Glutamatergic neuron (in vitro differentiated cells): ENCODE data around the gene SETMAR. TPM values are rescaled to one million over a fixed set of nuclear protein-coding genes. Genes with fewer than 3 reads are reported as not detected.

Experiments
- DNase-seq: peaks from one replicate; pipeline ENCODE4 v3.0.0; 2022
- H3K27ac Mint-ChIP-seq: one replicate; pipeline ENCODE4 v1.8.0; 2020; ENCODE audit warnings: mild to moderate bottlenecking, mixed read lengths, inconsistent platforms; ENCODE audit not compliant: unreplicated experiment
- H3K27me3 Mint-ChIP-seq: one replicate; pipeline ENCODE4 v1.8.0; 2020; ENCODE audit warnings: mild to moderate bottlenecking, moderate library complexity, mixed read lengths, inconsistent platforms; ENCODE audit not compliant: unreplicated experiment
- H3K36me3 Mint-ChIP-seq: one replicate; pipeline ENCODE4 v1.8.0; 2020; ENCODE audit warnings: mild to moderate bottlenecking, mixed read lengths, inconsistent platforms; ENCODE audit not compliant: unreplicated experiment
- H3K4me1 Mint-ChIP-seq: one replicate; pipeline ENCODE4 v1.8.0; 2020; ENCODE audit warnings: mild to moderate bottlenecking, low read depth, mixed read lengths, inconsistent platforms; ENCODE audit not compliant: unreplicated experiment
- H3K4me3 Mint-ChIP-seq: one replicate; pipeline ENCODE4 v1.8.0; 2020; ENCODE audit warnings: mild to moderate bottlenecking, mixed read lengths, inconsistent platforms; ENCODE audit not compliant: unreplicated experiment
- H3K9me3 Mint-ChIP-seq: one replicate; pipeline ENCODE4 v1.8.0; 2020; ENCODE audit warnings: mild to moderate bottlenecking, moderate library complexity, mixed read lengths, inconsistent platforms; ENCODE audit not compliant: unreplicated experiment
- CTCF ChIP-seq: fragments of 200-600 bp; sonication (generic); IDR thresholded peaks from one replicate; pipeline ENCODE4 v1.5.0; 2021; ENCODE audit not compliant: partially characterized antibody, unreplicated experiment
- total RNA-seq: library from RNA; stranded (reverse); fragmentation: NEBNext Ultra II Directional; extraction: Animal tissue kit (Norgen Biotek cat#: 25700); gene quantifications from one replicate; pipeline ENCODE4 v1.2.1, GENCODE V29; 2021; ENCODE audit not compliant: unreplicated experiment

The SETMAR gene
- total RNA-seq, 1 donor from 2014 or later, result 31.6 TPM

GRCh38 chr3:4332991-4333390 is 29.8 kb downstream of the SETMAR start:
- no peak for DNase-seq
- Mint-ChIP-seq H3K27ac (no peak overlapping the region), H3K4me1 (no peaks in the 10 kb centered on the region), H3K4me3 (no peak overlapping the region), H3K27me3 (peaks cover 2% of the 10 kb centered on the region), H3K9me3 (peaks cover under 1% of the 10 kb centered on the region), H3K36me3 (peaks cover 20% of the 10 kb centered on the region)
- no peak for TF ChIP-seq CTCF

DNA sequence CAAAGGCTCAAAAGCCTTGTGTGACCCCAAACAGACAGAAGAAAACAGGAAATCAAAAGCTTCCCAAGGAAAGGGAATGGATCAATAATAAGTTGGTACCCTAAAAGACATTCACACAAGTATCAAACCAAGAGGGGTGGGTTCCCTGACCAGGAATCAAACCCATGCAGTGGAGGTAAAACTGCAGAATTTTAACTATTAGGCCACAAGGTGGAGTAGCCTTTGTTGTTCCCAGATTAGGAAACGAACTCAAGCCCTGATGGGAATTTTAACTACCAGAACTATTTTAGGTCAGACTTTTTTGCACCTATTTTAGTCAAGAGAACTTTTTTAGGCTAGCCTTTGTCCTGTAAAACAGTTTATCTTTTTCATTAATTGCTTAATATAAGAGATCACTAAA is 31.4 kb downstream of the SETMAR start:
- peak; percentile 14 for TF ChIP-seq CTCF
- Mint-ChIP-seq H3K9me3 (no peaks in the 10 kb centered on the region), H3K4me3 (no peak overlapping the region), H3K4me1 (no peaks in the 10 kb centered on the region), H3K27me3 (peaks cover 1% of the 10 kb centered on the region), H3K27ac (no peak overlapping the region), H3K36me3 (peaks cover 10% of the 10 kb centered on the region)
- DNase-seq, result no peak

DNA sequence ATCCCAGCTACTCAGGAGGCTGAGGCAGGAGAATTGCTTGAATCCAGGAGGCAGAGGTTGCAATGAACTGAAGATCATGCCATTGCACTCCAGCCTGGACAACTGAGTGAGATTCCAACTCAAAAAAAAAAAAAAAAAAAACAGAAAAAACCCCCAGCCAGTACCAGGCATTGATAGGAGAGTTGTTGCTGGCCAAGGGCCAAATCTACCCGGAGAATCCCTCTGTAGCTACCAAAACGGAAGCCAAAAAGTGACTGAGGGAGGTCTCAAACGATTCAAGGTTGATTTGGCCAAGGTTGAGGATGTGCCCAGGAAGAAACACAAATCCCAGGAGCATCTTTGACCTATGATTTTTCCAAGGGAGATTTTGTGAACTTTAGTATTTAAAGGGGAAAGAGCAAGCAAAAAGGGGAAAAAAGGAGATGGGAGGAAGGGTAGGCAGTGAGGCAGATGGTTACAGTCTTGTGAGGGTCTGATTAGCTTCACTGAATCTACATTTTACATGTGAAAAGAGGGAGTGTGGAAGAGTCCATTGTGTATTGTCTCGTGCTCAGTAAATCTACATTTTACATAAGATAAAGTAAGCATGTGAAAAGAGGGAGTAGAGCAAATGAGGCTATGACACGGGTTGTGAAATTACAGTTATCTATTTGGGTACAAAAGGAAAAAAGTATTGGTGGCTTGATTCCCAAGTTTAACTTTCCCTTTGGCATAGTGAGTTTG is 32.8 kb downstream of the SETMAR start:
- no peak overlapping the region for H3K4me3 Mint-ChIP-seq
- no peaks in the 10 kb centered on the region for H3K4me1 Mint-ChIP-seq
- no peak for DNase-seq
- no peaks in the 10 kb centered on the region for H3K27me3 Mint-ChIP-seq
- TF ChIP-seq CTCF, result no peak
- no peaks in the 10 kb centered on the region for H3K9me3 Mint-ChIP-seq
- no peak overlapping the region for H3K27ac Mint-ChIP-seq
- no peaks in the 10 kb centered on the region for H3K36me3 Mint-ChIP-seq

GRCh38 chr3:4336850-4337546 is 33.8 kb downstream of the SETMAR start:
- Mint-ChIP-seq H3K27ac (no peak overlapping the region), H3K4me3 (no peak overlapping the region), H3K9me3 (no peaks in the 10 kb centered on the region), H3K36me3 (no peaks in the 10 kb centered on the region), H3K4me1 (no peaks in the 10 kb centered on the region), H3K27me3 (no peaks in the 10 kb centered on the region)
- no peak for TF ChIP-seq CTCF
- DNase-seq, result no peak

GRCh38 chr3:4338751-4339150 is 35.6 kb downstream of the SETMAR start:
- no peaks in the 10 kb centered on the region for H3K9me3 Mint-ChIP-seq

More at GRCh38 chr3:4338751-4339150, 35.6 kb downstream of the SETMAR start:
- Mint-ChIP-seq H3K27me3 (no peaks in the 10 kb centered on the region), H3K4me3 (no peak overlapping the region), H3K36me3 (no peaks in the 10 kb centered on the region), H3K4me1 (peaks cover 5% of the 10 kb centered on the region), H3K27ac (no peak overlapping the region)
- DNase-seq, result no peak
- TF ChIP-seq CTCF, result no peak
